ENCODE results near the gene PANX1.

DNA sequence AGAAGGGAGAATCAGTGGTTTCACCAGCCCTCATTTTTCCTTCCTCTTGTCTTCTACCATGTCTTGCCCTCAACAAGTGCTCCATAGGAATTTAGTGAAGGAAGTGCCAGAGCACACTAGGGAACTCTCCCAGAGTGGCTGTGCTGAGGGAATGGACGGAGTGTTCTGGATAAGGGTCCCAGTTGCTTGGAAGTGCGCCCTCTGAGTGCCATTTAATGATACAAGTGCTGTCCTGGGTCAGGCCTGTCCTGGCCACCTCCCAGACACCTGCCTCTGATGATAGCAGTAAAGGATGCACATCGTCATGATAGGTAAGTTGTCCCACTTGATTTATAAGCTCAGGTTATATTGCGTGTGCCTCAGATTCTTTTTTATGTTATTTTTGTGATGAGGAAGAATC is 5.1 kb downstream of the PANX1 start:
- TF ChIP-seq POLR2A (IDR thresholded peaks at IDR 0.05; ENCODE audit: low read length) = no peak
- no peak for TF ChIP-seq GATA1 (IDR thresholded peaks at IDR 0.05; ENCODE audit: low read depth, low read length)
